GM23248 (cell line): ENCODE results near the gene DCDC1.

Experiments
- EZH2 ChIP-seq: fragments of 200-600 bp; sonication (generic); IDR thresholded peaks from 2 replicates; pipeline ENCODE4 v1.6.1; 2018; ENCODE audit warnings: antibody characterized with exemption, mild to moderate bottlenecking; ENCODE audit not compliant: insufficient read depth, poor library complexity, severe bottlenecking
- EZH2phosphoT487 ChIP-seq: fragments of 200-600 bp; sonication (generic); IDR thresholded peaks from 2 replicates; pipeline ENCODE4 v1.6.1; 2018; ENCODE audit warnings: antibody characterized with exemption, moderate library complexity, mild to moderate bottlenecking, low read depth; ENCODE audit not compliant: insufficient read depth

GRCh38 chr11:30861531-30861930 is 508.0 kb downstream of the DCDC1 start:
- TF ChIP-seq EZH2 = no peak
- TF ChIP-seq EZH2phosphoT487 = no peak
